Measurements from ENCODE around the gene PTCH2. TPM values are rescaled to one million over a fixed set of nuclear protein-coding genes. Genes with fewer than 3 reads are reported as not detected.

The PTCH2 gene
- total RNA-seq, 1 donor from 2014 or later = 20.3 TPM

GRCh38 chr1:44822981-44823451 is 20.0 kb downstream of the PTCH2 start:
- peaks cover 3% of the 10 kb centered on the region for H3K4me1 Mint-ChIP-seq (ENCODE audit: low read depth, unreplicated experiment)
- H3K4me3 Mint-ChIP-seq (ENCODE audit: unreplicated experiment) = no peak overlapping the region
- H3K9me3 Mint-ChIP-seq (ENCODE audit: unreplicated experiment) = peaks cover 11% of the 10 kb centered on the region
- peak; percentile 7 for DNase-seq
- no peaks in the 10 kb centered on the region for H3K36me3 Mint-ChIP-seq (ENCODE audit: unreplicated experiment)
- H3K27ac Mint-ChIP-seq (ENCODE audit: unreplicated experiment) = no peak overlapping the region
- H3K27me3 Mint-ChIP-seq (ENCODE audit: unreplicated experiment) = peaks cover 8% of the 10 kb centered on the region
- TF ChIP-seq, protein P1, sequence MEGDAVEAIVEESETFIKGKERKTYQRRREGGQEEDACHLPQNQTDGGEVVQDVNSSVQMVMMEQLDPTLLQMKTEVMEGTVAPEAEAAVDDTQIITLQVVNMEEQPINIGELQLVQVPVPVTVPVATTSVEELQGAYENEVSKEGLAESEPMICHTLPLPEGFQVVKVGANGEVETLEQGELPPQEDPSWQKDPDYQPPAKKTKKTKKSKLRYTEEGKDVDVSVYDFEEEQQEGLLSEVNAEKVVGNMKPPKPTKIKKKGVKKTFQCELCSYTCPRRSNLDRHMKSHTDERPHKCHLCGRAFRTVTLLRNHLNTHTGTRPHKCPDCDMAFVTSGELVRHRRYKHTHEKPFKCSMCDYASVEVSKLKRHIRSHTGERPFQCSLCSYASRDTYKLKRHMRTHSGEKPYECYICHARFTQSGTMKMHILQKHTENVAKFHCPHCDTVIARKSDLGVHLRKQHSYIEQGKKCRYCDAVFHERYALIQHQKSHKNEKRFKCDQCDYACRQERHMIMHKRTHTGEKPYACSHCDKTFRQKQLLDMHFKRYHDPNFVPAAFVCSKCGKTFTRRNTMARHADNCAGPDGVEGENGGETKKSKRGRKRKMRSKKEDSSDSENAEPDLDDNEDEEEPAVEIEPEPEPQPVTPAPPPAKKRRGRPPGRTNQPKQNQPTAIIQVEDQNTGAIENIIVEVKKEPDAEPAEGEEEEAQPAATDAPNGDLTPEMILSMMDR (IDR thresholded peaks at IDR 0.05; ENCODE audit: partially characterized antibody, unreplicated experiment) = no peak

DNA sequence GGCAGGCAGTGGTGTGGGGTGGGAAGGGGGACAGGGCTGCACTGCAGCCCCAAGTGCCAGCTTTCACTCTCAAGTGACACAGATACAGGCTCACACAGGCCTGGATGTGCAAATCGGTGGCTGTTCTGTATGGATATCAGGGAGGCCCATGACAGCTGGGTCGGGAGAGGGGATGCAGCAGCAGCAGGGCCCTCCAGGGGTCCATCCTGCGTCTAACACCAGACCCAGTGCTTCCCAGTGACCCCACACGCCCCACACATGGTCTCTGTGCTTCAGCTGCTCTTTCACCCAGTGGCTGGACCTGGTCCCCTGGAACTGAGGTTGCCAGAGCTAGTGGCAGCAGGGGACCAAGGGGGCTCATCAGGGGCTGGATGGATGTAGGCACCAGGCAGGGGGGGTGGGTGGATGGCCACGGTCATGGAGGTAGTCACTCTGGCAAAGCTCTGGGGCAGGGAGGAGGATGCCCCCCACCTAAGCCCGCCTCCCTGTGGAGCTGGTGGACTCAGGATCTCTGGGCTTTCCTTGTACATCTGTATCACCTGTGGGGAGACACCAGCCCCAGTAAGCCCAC is 20.8 kb downstream of the PTCH2 start:
- H3K27ac Mint-ChIP-seq (ENCODE audit: unreplicated experiment) = no peak overlapping the region
- peaks cover 13% of the 10 kb centered on the region for H3K9me3 Mint-ChIP-seq (ENCODE audit: unreplicated experiment)
- no peak overlapping the region for H3K4me3 Mint-ChIP-seq (ENCODE audit: unreplicated experiment)
- peaks cover 8% of the 10 kb centered on the region for H3K27me3 Mint-ChIP-seq (ENCODE audit: unreplicated experiment)
- TF ChIP-seq, protein P1 (IDR thresholded peaks at IDR 0.05; ENCODE audit: partially characterized antibody, unreplicated experiment) = no peak
- H3K36me3 Mint-ChIP-seq (ENCODE audit: unreplicated experiment) = no peaks in the 10 kb centered on the region
- DNase-seq = peak; percentile 23
- H3K4me1 Mint-ChIP-seq (ENCODE audit: low read depth, unreplicated experiment) = peaks cover 3% of the 10 kb centered on the region

- DNase-seq = peak; percentile 6
- Mint-ChIP-seq H3K27me3 (ENCODE audit: unreplicated experiment) (peaks cover 8% of the 10 kb centered on the region), H3K36me3 (ENCODE audit: unreplicated experiment) (no peaks in the 10 kb centered on the region), H3K4me3 (ENCODE audit: unreplicated experiment) (peak overlapping the region; percentile 89), H3K4me1 (ENCODE audit: low read depth, unreplicated experiment) (peaks cover 3% of the 10 kb centered on the region), H3K27ac (ENCODE audit: unreplicated experiment) (peak overlapping the region; percentile 49), H3K9me3 (ENCODE audit: unreplicated experiment) (peaks cover 13% of the 10 kb centered on the region)
- TF ChIP-seq, protein P1 (IDR thresholded peaks at IDR 0.05; ENCODE audit: partially characterized antibody, unreplicated experiment) = no peak
Observed at GRCh38 chr1:44821240-44821715, 21.8 kb downstream of the PTCH2 start.

GRCh38 chr1:44820328-44821239 is 22.5 kb downstream of the PTCH2 start:
- H3K27ac Mint-ChIP-seq (ENCODE audit: unreplicated experiment) = peak overlapping the region; percentile 100
- TF ChIP-seq, protein P1 (IDR thresholded peaks at IDR 0.05; ENCODE audit: partially characterized antibody, unreplicated experiment) = no peak
- peaks cover 8% of the 10 kb centered on the region for H3K27me3 Mint-ChIP-seq (ENCODE audit: unreplicated experiment)

More at GRCh38 chr1:44820328-44821239, 22.5 kb downstream of the PTCH2 start:
- peak; percentile 14 for DNase-seq
- Mint-ChIP-seq H3K4me3 (ENCODE audit: unreplicated experiment) (peak overlapping the region; percentile 89), H3K9me3 (ENCODE audit: unreplicated experiment) (peaks cover 13% of the 10 kb centered on the region), H3K36me3 (ENCODE audit: unreplicated experiment) (no peaks in the 10 kb centered on the region), H3K4me1 (ENCODE audit: low read depth, unreplicated experiment) (peaks cover 3% of the 10 kb centered on the region)
